BE2C (cell line): ENCODE results near the gene LEKR1.

Experiments used
- DNase-seq: peaks from one replicate; pipeline ENCODE4 v3.0.0-alpha.2; 2020
- H3K27me3 ChIP-seq: fragments of 250-450 bp; sonication (Bioruptor Pico); 2 replicates; pipeline ENCODE4 v1.5.1; 2020; ENCODE audit warnings: mild to moderate bottlenecking
- H3K36me3 ChIP-seq: fragments of 250-450 bp; sonication (Bioruptor Pico); 2 replicates; pipeline ENCODE4 v1.5.1; 2020; ENCODE audit warnings: mild to moderate bottlenecking
- H3K4me1 ChIP-seq: fragments of 250-450 bp; sonication (Bioruptor Pico); 2 replicates; pipeline ENCODE4 v1.5.1; 2020
- H3K4me3 ChIP-seq: 2 replicates; pipeline ENCODE4 v1.5.1; 2011; ENCODE audit warnings: low read depth, low read length
- H3K9me3 ChIP-seq: fragments of 250-450 bp; sonication (Bioruptor Pico); 2 replicates; pipeline ENCODE4 v1.5.1; 2020
- TF ChIP-seq, protein P1 (sequence below): IDR thresholded peaks from 2 replicates; pipeline ENCODE4 v1.5.1; 2012; ENCODE audit warnings: mild to moderate bottlenecking, low read depth, low read length

LEKR1 gene

DNA sequence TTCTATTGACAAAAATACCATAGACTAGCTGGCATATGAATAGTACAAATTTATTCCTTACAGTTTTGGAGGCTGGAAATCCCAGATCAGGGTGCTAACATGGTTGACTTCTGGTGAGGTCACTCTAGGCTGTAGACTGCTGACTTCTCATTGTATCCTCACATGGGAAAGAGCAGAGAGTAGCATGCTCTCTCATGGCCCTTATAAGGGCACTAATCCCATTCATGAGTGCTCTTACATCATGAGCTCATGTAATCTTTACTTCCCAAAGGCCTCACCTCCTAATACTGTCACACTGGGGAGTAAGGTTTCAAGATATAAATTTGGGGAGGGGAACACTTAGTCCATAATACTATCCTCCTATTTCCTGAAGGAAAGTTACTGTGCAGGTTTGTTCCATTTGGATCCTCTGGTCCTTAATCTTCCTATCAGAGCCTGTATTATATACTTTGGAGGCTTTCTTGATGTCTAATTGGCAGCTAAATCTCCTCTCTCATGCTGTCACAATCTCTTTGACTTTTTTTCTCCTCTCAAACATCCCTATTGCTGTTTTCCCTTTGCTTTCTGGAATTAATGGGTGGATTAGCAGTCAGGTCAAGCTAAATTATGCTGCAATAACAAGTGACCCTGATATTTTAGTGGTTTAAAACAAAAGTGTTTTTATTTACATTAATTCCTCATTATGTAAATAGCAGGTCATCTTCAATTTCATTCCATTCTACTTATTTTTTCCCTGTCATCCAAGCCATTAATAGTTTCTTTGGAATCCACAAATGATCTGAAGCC, 23.1 kb upstream of the LEKR1 start:
- Histone ChIP-seq H3K9me3 (no peaks in the 10 kb centered on the region), H3K4me1 (no peaks in the 10 kb centered on the region), H3K36me3 (no peaks in the 10 kb centered on the region), H3K4me3 (no peak overlapping the region), H3K27me3 (peaks cover 16% of the 10 kb centered on the region)
- no peak for DNase-seq
- TF ChIP-seq, protein P1, sequence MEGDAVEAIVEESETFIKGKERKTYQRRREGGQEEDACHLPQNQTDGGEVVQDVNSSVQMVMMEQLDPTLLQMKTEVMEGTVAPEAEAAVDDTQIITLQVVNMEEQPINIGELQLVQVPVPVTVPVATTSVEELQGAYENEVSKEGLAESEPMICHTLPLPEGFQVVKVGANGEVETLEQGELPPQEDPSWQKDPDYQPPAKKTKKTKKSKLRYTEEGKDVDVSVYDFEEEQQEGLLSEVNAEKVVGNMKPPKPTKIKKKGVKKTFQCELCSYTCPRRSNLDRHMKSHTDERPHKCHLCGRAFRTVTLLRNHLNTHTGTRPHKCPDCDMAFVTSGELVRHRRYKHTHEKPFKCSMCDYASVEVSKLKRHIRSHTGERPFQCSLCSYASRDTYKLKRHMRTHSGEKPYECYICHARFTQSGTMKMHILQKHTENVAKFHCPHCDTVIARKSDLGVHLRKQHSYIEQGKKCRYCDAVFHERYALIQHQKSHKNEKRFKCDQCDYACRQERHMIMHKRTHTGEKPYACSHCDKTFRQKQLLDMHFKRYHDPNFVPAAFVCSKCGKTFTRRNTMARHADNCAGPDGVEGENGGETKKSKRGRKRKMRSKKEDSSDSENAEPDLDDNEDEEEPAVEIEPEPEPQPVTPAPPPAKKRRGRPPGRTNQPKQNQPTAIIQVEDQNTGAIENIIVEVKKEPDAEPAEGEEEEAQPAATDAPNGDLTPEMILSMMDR: no peak

DNA sequence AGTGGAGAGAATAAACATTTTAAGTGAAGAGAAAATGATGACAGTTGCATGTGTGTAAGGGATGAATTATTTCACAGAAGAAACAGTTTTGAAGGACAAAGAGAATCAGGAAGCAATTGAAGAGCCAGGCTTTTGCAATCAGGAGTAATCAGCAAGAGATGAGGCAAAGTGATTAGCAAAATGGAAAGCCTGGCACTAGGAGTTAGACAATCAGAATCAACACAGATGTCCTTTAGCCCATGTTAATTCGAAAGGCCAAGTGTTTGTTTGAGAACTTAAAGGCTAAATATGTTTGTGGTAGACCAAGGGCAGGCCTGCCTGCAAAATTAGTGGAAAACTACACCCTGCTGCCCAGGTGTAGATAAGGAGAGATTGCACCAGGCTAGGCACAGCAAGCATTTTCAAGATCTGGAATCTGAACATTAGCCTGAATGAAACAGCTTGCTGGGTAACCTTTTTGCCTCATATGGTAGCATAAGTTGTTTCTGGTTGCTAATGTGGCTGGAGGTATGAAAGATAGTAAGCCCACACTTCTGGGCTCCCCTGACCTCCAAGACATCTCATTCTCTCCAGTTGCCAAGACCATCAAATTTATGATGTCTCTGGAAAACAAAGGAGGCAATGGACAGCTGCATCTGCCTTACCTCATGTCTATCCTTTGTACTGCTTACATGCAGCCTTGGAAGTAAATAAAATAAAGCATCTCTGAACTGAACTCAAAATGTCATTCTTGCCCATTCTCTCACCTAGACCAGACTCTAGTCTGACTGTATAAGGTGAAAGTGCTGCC, 22.0 kb upstream of the LEKR1 start:
- Histone ChIP-seq H3K9me3 (no peaks in the 10 kb centered on the region), H3K4me1 (no peaks in the 10 kb centered on the region), H3K36me3 (no peaks in the 10 kb centered on the region), H3K4me3 (no peak overlapping the region), H3K27me3 (peaks cover 24% of the 10 kb centered on the region)
- TF ChIP-seq, protein P1: no peak
- no peak for DNase-seq

DNA sequence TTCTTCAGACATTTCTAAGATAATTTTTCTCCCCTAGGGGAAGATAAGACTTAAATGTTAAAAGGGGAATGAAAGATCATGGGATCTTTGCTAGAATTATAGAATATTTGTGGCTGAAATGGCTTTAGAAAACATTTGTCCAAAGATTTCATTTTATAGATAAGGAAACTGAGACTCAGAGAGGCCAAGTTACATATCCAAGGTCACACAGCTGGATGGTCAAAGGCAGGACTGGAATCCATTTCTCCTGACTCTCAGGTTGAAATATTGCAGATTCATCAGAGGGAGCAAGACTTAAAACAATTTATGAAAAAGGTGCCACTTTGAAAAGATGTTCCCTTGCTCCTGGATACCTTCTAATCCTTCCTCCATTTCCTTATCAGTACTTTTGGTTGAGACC, 19.5 kb upstream of the LEKR1 start:
- H3K4me3 ChIP-seq: no peak overlapping the region
- TF ChIP-seq, protein P1: no peak
- no peaks in the 10 kb centered on the region for H3K4me1 ChIP-seq
- no peaks in the 10 kb centered on the region for H3K9me3 ChIP-seq
- DNase-seq: no peak
- H3K36me3 ChIP-seq: no peaks in the 10 kb centered on the region
- peaks cover 33% of the 10 kb centered on the region for H3K27me3 ChIP-seq

DNA sequence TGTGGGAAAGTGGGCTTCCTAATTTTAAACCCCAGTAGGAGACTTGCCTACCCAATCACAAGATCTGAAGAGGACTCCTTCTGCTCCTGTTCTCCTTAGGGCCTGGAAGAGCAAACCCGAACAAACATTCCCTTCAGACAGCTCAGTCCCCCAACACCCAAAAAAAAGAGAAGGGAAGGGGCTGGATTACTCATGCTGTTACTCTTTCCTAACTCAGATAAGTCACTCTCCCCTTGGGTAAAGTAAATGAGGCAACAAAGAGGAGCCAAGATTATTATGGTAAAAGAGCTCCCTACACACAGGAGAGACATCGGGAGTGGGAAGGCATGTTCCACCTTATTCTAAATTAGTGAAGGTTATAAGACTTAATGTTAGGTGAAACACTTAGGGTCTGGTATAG, 18.1 kb upstream of the LEKR1 start:
- no peak for DNase-seq
- H3K4me3 ChIP-seq: no peak overlapping the region
- H3K36me3 ChIP-seq: no peaks in the 10 kb centered on the region
- H3K4me1 ChIP-seq: no peaks in the 10 kb centered on the region
- H3K27me3 ChIP-seq: peaks cover 39% of the 10 kb centered on the region
- TF ChIP-seq, protein P1: no peak
- no peaks in the 10 kb centered on the region for H3K9me3 ChIP-seq

DNA sequence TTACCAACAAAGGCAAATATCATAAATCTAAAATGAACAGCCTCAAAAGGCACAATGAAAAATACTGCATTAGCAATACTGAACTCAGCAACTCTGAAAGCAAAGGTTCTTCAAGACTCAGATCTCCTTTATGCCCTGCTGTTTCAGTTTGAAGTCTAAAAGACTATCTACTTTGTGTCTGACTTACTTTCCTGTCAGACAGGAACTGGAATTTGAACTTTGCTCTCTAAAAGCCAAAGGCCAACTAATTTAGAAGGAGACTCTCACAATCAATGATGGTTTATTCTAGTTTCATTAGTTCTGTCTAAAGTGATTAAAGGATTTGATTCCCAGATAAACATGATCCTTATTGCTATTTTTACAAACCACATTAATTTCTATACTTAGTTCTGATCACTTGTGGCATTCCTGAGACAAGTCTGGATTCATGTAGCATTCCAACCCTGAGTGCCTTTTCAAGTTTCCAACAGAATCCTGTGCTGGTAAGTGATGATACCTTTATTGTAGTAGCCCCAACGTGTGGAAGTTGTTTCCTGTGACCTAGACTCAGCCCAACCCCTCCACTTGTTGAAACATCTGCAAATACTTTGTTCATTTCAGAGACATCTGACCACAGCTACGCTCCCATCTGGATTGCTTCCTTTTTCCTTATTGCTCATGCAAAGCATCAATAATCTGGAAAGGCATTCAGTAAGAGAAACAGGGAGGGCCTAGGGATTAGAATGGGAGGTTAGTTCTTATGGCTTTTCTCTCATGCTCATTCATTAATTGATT, 14.9 kb upstream of the LEKR1 start:
- no peak for DNase-seq
- H3K4me3 ChIP-seq: no peak overlapping the region
- TF ChIP-seq, protein P1: no peak

More for the DNA sequence above, 14.9 kb upstream of the LEKR1 start:
- Histone ChIP-seq H3K27me3 (peaks cover 44% of the 10 kb centered on the region), H3K36me3 (no peaks in the 10 kb centered on the region), H3K4me1 (no peaks in the 10 kb centered on the region), H3K9me3 (0 out of 2 replicates have a peak, but pooled peaks cover 2% of the 10 kb centered on the region)
